Measurements from ENCODE around the gene GALM.

DNA sequence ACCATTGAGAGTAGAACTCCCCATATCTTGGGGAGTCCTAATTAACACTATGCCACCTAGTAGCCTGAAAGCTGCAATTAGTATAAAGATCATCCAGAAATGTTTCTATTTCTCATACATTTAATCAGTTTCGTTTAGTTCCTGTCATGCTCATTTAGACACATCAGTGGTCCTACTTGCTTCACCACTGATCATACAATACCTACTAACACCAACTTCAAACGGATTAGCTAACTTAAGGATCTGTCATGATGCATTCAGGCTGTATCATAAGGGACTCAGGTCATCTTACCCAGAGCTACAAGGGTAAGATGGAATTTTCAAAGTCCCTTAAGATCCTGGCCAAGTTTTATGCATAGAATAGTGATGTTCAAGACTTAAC, 78.5 kb downstream of the GALM start:
- TF ChIP-seq, protein P1, sequence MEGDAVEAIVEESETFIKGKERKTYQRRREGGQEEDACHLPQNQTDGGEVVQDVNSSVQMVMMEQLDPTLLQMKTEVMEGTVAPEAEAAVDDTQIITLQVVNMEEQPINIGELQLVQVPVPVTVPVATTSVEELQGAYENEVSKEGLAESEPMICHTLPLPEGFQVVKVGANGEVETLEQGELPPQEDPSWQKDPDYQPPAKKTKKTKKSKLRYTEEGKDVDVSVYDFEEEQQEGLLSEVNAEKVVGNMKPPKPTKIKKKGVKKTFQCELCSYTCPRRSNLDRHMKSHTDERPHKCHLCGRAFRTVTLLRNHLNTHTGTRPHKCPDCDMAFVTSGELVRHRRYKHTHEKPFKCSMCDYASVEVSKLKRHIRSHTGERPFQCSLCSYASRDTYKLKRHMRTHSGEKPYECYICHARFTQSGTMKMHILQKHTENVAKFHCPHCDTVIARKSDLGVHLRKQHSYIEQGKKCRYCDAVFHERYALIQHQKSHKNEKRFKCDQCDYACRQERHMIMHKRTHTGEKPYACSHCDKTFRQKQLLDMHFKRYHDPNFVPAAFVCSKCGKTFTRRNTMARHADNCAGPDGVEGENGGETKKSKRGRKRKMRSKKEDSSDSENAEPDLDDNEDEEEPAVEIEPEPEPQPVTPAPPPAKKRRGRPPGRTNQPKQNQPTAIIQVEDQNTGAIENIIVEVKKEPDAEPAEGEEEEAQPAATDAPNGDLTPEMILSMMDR (IDR thresholded peaks at IDR 0.05): no peak
- TF ChIP-seq POLR2AphosphoS5 (IDR thresholded peaks at IDR 0.05; ENCODE audit: low read depth, low read length): 0 out of 2 replicates have a peak, but pooled peaks have one; percentile 24
